K562 (cell line): Measurements from ENCODE around the gene STYX.

Source experiments
- CTCF ChIP-seq, 3 experiments: IDR thresholded peaks in 2 of 3; conservative IDR thresholded peaks in 1 of 3; 2 replicates each; pipeline ENCODE4 v1.5.1; 2011 to 2012; ENCODE audit warnings: low read length in 3 of 3, mild to moderate bottlenecking in 3 of 3, control low read depth in 2 of 3, improper control_type of control experiment in 1 of 3, inconsistent platforms in 1 of 3, low read depth in 1 of 3, mixed read lengths in 1 of 3, moderate library complexity in 1 of 3; ENCODE audit not compliant: insufficient read depth in 2 of 3
- E2F1 ChIP-seq: sonication (generic); formaldehyde crosslinking; IDR thresholded peaks from 2 replicates; pipeline ENCODE4 v1.8.1; 2023; ENCODE audit warnings: mild to moderate bottlenecking, missing genetic modification reagents, moderate library complexity
- FOSL1 ChIP-seq: fragments of 200-800 bp; sonication (Bioruptor generic); conservative IDR thresholded peaks from 2 replicates; pipeline ENCODE4 v1.6.1; 2016; ENCODE audit warnings: missing genetic modification characterization, missing compliant biosample characterization
- HMGN3 ChIP-seq: IDR thresholded peaks from 2 replicates; pipeline ENCODE4 v1.6.1; 2011; ENCODE audit warnings: borderline replicate concordance, low read depth, mild to moderate bottlenecking, mixed read lengths, low read length; ENCODE audit not compliant: insufficient read length; ENCODE audit errors: extremely low read depth
- HNRNPL ChIP-seq: fragments of 200-400 bp; formaldehyde crosslinking; IDR thresholded peaks from 2 replicates; pipeline ENCODE4 v1.6.1; 2017; ENCODE audit warnings: low read depth, mild to moderate bottlenecking, low read length
- POLR2AphosphoS2 ChIP-seq: IDR thresholded peaks from 2 replicates; pipeline ENCODE4 v1.6.1; 2012; ENCODE audit warnings: low read length, improper control_type of control experiment
- RAD51 ChIP-seq: fragments of 450-650 bp; IDR thresholded peaks from 2 replicates; pipeline ENCODE4 v1.7.1; 2016; ENCODE audit warnings: low read depth, mild to moderate bottlenecking, borderline replicate concordance
- TCF7 ChIP-seq: sonication (generic); IDR thresholded peaks from 2 replicates; pipeline ENCODE4 v1.6.1; 2016; ENCODE audit warnings: antibody characterized with exemption, borderline replicate concordance
- ZNF174 ChIP-seq: fragments of 250-450 bp; sonication (Bioruptor Pico); IDR thresholded peaks from 2 replicates; pipeline ENCODE4 v1.4.0; 2020; ENCODE audit warnings: mild to moderate bottlenecking

- TF ChIP-seq E2F1 (CRISPR knock-in tag) (no peak), HNRNPL (no peak), FOSL1 (tag) (no peak), CTCF (IDR thresholded peaks at IDR 0.05 in 2 of 3, conservative IDR thresholded peaks at IDR 0.05 in 1 of 3; ENCODE audit: insufficient read depth in 2 of 3, low read depth in 1 of 3, low read length in 3 of 3) (no peak), TCF7 (no peak), POLR2AphosphoS2 (no peak), RAD51 (no peak), HMGN3 (no peak), ZNF174 (CRISPR knock-in tag) (no peak)
Observed at GRCh38 chr14:52780893-52781292, 50.9 kb downstream of the STYX start.
